Left renal pelvis (tissue), 4 donors: ENCODE measurements around the gene ZNF350. TPM values are rescaled to one million over a fixed set of nuclear protein-coding genes. Genes with fewer than 3 reads are reported as not detected.
A peak's percentile ranks its signal among the peaks of the same experiment; 100 is the strongest.
"Not testable (repeated sequence)": the region's sequence is repeated elsewhere in the genome, so short reads cannot be mapped to it uniquely, and the experiment has no call there.

Experiments used
- DNase-seq, 4 donors: peaks; one replicate each; pipeline ENCODE4 v3.0.0-alpha.2; 2013; ENCODE audit warnings: low read depth in 4 of 4, low spot score in 3 of 4
- polyA plus RNA-seq, 4 donors: library from polyadenylated mRNA; unstranded; fragments of 120-200 nt; gene quantifications; one replicate each; pipeline ENCODE4 v1.2.1, GENCODE V29; 2013; ENCODE audit not compliant: insufficient read length in 4 of 4

Gene ZNF350
- polyA plus RNA-seq: 10 to 100 TPM; 15.4 to 21.1 (median 19.8) TPM

DNA sequence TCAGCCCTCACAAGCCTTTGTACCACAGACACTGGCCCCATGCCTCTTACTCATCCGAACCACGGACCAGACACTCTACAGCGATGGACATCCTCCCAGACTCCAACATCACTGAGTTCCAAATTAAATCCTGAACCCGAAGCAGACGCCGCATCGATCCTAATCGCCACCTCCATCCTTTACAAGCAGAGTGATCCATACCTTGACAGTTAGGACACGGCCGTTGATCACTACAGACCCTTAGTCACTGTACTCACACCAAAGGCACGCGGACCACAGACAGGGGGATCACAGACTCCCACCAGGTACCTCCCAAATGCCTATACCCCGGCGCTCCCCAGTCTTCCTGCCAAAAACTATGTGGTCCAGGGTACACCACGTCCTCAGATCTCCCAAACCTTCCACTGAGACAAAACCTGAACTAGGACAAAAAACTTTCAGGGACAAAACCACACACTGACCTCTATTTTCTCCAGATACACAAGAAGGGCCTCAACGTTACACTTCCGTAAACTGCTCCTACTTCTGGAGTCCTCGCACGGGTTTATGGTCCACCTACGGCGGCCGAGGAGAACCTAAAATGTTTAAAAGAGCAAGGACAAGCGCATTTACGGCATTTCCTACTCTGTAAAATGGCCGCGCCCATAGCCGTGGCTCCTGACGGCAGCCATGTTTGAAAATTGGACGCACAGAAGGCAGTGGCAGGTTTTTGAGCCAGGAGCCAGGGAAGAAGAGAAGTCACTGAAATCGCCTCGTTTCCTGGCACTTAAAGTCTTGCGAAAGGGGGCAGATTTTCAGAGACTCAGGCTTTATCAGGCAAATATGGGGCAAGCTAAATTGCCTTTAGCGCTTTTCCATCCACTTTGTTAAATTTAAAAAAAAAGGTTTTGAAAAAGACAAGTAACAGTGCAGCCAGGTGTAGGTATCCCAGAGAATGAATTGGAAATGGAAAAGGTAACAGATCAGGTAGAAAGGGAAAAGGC, at the start of gene ZNF350:
TSS of gene ZNF350 (minus strand) at position 532 of the 983 bp plus-strand sequence. CDS start 12,480 bp downstream, outside the sequence.
- DNase-seq: peak; percentile 84 to 94 (median 90)

DNA sequence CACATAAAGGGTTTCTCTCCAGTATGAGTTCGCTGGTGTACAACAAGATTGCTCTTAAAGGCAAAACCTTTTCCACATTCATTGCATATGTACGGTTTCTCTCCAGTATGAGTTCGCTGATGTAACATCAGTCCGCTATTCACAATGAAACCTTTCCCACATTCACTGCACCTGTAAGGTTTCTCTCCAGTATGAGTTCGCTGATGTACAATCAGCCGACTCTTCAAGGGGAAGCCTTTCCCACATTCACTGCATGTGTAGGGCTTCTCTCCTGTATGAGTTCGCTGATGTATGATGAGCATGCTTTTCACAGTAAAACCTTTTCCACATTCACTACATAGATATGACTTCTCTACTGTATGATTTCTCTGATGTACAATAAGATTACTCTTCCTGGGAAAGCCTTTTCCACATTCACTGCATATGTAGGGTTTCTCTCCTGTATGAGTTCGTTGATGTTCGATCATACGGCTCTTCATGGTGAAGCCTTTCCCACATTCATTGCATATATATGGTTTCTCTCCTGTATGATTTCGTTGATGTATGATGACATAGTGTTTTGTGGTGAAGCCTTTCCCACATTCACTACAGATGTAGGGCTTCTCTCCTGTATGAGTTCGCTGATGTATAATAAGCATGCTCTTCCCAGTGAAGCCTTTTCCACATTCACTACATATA, 47.5 kb upstream of the ZNF350 start:
- no peak for DNase-seq

DNA sequence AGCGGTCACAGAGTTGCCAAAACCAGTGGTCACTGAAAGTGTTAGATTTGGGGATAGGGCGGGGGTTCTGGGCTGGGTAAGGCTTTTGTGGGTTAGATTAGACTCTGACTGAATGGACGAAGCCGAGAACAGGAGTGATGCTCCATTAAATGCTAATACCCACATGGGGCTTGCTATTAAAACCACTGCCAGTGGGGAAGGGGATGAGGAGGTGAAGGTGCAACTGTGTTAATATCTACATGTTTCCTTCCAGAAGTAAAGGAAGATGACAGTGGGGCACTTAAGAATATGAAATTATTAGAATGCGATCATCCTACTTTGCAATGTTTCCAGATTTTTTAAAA, 42.1 kb upstream of the ZNF350 start:
- DNase-seq: no peak

DNA sequence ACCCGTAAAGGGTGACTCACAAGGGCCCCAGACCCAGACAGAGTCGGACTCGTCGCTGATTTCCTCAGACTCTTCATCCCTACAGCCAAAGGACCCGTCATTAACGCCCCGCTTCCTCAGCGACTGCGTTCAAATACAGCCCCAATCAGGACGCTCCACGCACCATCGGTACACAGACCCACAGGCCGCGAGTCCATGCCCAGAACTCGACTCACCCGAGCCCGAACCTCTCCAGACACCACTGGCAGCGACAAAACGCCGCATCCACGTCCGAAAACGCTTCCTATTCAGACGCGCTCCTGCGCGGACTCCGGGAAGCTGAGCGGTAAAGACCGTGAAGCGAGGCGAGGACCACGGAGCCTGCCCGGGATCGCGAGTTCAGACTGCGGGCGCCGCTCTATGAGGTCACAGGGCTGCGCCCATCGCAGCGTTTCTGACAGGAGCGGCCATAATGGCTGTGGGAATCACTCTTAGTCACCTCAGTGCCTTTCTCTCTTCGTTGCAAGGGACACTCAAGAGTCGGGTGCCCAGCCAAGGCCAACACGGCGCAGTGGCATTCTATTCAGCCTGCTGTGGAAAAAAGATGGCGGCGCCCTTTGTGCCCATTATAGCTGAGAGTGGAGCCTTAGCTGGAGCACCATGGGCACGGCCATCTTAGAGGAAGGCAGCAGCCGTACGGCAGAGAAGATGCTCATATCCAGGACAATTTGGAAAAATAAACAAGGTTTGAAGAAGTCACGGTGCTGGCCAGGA, 41.6 kb upstream of the ZNF350 start, which contains the start of gene ZNF614:
TSS of gene ZNF614 (minus strand) at position 353 of the 753 bp plus-strand sequence. CDS start 2,634 bp downstream, outside the sequence.
- peak; percentile 81 to 90 (median 86) for DNase-seq

DNA sequence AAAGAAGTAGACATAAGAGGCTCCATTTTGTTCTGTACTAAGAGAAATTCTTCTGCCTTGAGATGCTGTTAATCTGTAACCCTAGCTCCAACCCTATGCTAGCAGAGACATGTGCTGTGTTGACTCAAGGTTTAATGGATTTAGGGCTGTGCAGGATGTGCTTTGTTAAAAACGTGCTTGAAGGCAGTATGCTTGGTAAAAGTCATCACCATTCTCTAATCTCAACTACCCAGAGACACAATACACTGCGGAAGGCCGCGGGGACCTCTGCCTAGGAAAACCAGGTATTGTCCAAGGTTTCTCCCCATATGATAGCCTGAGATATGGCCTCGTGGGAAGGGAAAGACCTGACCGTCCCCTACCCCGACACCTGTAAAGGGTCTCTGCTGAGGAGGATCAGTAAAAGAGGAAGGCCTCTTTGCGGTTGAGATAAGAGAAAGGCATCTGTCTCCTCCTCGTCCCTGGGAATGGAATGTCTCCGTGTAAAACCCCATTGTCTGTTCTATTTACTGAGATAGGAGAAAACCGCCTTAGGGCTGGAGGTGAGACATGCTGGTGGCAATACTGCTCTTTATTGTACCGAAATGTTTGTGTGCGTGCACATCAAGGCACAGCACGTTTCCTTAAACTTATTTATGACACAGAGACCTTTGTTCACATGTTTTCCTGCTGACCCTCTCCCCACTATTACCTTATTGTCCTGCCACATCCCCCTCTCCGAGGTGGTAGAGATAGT, 39.8 kb upstream of the ZNF350 start:
- DNase-seq: not testable (repeated sequence)

DNA sequence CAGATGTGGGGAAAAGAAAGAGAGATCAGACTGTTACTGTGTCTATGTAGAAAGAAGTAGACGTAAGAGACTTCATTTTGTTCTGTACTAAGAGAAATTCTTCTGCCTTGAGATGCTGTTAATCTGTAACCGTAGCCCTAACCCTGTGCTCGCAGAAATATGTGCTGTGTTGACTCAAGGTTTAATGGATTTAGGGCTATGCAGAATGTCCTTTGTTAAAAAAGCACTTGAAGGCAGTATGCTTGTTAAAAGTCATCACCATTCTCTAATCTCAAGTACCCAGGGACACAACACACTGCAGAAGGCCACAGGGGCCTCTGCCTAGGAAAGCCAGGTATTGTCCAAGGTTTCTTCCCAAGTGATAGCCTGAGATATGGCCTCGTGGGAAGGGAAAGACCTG, 37.8 kb upstream of the ZNF350 start:
- not testable (repeated sequence) for DNase-seq

DNA sequence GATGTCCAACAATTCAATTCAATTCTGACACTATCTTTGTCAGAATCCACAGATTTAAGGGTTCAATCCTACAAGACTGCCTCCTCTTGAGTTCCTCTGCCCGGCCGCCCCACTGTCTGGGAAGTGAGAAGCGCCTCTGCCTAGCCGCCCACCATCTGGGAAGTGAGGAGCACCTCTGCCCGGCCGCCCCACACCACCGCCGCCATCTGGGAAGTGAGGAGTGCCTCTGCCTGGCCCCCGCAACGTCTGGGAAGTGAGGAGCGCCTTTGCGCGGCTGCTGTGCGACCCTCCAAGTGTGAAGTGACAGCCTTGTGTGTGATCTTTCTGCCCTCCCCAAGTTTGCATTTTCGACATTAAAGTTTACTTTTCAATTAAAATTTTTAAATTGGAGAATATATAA, 35.6 kb upstream of the ZNF350 start:
- no peak for DNase-seq

DNA sequence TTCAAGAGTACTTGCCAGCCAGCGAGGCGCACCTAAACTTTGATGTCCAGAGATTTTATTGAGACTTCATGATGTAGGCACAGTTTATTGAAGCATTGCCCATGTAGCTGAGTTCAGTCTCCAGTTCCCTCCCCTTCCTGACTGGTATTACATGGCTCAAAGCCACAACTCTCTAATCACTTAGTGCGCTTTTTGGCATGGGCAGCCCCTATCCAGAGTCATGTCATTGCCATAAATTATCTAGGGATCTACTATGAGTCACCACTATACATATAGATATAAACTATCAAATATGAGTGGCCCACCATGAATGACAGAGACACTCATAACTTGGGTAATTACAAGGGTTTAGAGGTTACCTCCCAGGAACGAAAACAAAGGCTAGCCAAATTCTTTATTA, 33.9 kb upstream of the ZNF350 start:
- DNase-seq: no peak

DNA sequence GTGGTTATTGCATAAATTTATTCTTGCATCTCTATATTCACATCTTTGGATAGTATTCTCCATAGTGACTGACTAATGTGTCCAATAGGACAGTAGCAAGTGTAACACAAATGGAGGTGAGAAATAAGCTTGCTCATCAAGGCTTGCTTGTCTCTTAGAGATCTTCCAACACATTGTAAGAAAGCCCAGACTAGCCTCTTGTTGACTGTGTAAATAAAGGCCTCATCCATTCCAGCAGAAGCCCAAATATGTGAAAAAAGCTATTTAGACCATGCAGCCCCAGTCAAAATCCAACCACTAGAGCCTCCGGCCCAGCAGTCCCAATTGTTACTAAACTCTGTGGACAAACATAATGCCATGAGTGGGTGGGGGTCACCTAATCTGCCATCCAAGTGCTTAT, 24.0 kb upstream of the ZNF350 start:
- DNase-seq: no peak

DNA sequence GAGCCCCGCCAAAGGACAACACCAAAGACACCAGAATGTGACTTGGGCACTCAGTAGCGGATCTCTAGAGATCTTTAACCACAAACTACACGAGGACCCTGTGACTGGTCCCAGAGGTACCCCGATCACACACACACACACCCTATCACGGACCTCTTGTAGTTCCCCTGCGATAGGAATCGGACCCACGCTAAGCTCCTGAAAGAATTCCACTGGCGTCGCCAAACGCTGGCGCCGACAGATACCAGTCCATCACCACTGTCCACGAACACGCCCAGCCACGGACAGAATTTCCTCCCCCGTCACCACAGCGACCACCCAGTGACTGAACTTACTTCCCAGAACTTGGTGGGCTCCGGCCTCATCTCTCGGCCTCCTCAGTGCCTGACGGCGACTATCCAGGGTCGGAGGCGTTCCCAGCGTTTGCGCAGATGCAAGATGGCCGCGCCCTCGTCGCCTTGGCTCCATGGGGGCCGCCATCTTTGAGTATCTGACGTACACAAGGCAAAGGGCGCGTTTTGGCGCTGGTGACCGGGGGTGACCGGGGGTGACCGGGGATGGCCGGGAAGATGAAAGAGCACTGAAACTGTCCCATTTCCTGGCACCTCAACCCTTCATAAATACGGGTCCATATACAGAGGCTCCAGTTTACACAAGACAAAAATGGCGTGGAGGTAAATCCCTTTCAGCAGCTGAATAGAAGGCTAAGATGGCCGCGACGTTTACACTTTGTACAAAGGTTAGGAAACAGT, 21.3 kb upstream of the ZNF350 start, which contains the start of gene ZNF615:
TSS of gene ZNF615 (minus strand) at position 406 of the 752 bp plus-strand sequence. CDS start 4,500 bp downstream, outside the sequence.
- peak; percentile 84 to 86 (median 86) for DNase-seq

DNA sequence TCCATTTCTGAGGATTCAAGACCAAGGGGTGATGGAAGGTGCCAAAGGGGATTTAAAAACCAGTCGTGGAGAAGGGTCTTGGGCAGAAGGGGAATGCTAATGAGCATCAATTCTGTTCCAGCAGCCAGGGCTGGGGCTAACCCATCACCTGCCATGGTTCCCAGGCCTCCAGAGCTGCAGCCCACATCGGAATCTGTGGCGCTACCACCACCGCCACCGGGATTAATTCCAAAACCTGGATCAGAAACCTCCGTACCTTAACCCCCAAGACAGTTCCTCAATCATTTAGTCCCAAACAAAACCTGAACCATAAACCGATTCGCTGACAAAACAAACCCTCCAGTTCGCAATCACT, 20.8 kb upstream of the ZNF350 start:
- peak in 1 of 4 donors; percentile 36 for DNase-seq

DNA sequence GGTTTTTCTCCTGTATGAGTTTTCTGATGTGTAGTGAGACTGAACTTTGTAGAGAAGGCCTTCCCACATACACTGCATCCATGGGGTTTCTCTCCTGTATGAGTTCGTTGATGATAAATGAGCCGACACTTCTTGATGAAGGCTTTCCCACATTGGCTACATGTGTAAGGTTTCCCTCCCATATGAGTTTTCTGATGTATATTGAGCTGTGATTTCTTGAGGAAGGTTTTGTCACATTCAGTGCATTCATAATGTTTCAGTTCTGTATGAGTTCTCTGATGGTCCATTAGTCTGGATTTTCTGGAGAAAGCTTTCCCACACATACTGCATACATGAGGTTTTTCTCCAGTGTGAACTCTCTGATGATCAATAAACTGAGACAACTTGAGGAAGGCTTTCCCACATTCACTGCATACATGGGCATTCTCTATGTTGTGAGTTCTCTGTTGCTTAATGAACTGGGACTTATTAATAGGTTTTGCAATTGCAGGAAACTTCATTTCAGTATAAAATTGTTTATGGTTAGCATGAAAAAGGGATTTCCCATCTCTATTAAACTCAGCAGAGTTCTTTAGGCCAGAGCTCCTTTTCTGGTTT, 7.5 kb upstream of the ZNF350 start:
- no peak for DNase-seq

DNA sequence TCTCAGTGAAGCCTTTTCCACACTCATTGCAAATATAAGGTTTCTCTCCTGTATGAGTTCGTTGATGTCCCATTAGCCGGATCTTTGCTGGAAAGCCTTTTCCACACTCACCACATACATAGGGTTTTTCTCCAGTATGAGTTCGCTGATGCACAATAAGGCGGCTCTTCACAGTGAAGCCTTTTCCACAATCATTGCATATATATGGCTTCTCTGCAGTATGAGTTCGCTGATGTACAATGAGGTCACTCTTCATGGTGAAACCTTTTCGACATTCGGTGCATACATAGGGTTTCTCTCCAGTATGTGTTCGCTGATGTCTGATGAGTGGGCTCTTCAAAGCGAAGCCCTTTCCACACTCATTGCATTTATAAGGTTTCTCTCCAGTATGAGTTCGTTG, 6.8 kb upstream of the ZNF350 start:
- no peak for DNase-seq

DNA sequence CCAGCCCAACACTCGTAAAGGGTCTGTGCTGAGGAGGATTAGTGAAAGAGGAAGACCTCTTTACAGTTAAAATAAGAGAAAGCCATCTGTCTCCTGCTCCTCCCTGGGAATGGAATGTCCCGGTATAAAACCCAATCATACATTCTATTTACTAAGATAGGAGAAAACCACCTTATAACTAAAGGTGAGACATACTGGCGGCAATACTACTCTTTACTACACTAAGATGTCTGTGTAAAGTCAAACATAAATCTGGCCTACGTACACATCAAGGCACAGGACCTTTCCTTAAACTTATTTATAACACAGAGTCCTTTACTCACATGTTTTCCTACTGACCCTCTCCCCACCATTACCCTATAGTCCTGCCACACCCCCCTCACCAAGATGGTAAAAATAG, 3.3 kb downstream of the ZNF350 start:
- no peak for DNase-seq

DNA sequence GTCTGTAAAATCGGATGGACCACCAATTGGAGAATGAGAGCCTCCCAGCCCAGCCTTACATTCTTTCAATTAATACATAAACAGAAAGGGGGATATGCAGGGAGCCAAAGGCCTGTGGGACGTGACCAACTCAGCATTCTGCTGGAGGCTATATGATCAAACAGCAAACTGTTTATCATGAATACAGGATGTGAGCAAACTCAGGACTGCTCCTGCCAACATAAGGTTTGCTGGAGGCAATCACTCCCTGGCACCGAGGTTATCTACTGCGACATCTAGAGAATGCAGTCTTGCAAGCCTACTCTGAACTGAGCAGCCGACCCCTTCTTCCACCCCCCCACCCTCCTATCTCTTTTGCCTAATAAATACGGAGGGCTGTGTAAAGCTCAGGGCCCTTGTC, 5.7 kb downstream of the ZNF350 start:
- not testable (repeated sequence) for DNase-seq

DNA sequence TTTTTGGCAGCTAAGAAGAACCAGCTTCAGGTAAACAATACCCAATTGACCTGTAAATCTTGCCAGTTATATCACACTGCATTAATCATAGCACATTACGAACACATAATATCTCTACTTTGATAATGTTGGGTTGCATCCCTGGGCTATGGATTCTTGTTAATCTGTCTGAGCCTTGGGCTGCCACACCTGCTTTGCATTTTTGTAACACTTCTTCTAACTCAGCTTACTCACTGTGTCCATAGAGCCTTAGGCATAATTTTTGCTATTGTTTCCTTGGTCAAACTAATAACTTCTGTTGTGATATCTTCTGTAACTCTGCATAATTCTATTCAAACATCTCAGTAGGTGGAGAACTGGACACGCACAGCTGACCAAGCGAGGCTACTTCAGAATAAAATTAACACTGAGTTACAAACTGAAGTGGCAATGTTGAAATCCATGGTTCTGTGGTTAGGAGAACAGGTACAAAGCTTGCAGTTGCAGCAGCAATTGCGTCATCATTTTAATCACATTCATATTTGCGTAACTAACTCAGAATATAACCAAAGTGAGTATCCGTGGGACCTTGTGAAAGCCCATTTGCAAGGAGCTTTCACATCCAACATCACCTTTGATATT, 6.4 kb downstream of the ZNF350 start:
- DNase-seq: no peak

DNA sequence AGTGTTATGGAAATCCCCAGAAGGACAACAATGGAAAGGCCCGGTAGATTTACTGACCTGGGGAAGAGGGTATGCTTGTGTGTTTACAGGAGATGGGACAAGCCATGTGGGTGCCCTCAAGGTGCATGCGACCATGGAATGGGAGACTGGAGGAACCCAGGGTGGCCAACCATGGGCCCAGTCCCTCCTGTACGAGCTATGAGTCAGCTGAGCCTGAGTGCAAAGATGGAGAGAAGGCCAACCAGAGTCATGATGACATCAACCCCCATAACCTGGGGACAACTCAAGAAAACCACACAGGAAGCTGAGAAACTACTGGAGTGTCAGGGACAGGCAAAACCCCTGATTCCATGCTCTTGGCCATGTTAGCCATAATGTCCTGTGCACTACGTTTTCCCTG, 7.8 kb downstream of the ZNF350 start:
- DNase-seq: no peak

DNA sequence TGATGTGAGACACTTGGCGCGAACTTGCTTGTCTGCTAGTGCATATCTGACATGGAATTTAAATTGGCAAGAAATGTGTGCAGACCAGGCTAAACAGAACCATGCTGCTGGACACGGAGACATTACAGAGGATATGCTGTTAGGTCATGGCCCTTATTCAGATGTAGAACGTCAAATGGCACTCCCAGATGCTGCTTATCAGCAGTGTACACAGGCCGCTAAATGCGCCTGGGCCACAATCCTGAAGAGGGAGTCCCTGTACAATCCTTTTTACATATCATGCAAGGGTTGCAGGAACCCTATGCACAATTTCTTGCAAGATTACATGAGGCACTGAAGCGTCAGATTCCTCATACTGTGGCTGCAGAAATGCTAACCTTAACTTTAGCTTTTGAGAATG, 9.3 kb downstream of the ZNF350 start:
- no peak for DNase-seq

DNA sequence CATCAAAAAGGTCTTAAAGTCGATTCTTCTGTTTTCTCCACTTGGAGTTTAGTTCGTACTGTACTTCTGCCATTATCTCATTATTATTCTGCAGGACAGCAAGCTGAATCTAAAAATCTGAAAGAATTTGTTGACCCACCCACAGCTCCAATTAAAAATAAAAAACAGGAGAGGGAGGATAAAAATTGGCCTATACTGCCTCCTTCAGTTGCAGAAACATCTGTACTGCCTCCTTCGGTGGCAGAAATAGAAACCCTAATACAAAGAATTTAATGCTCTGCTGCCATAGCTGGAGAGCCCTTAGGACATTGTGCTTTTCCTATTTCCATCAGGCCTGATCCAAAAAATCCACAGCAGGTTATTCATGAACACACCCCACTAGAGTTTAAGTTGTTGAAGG, 9.8 kb downstream of the ZNF350 start:
- no peak for DNase-seq
